GM23338 (cell line): ENCODE measurements around the gene MYOT.

ENCODE experiments used
- CREB1 ChIP-seq: fragments of 250-450 bp; sonication (Bioruptor Pico); IDR thresholded peaks from 2 replicates; pipeline ENCODE4 v1.5.0; 2020; ENCODE audit warnings: low read depth, mild to moderate bottlenecking, moderate library complexity
- CTCF ChIP-seq, 2 experiments: fragments of 200-600 bp in 1 of 2; sonication (generic) in 1 of 2; conservative IDR thresholded peaks; 2 replicates each; pipeline versions ENCODE4 v1.5.1 to v1.6.1; 2016 to 2017; ENCODE audit warnings: antibody characterized with exemption in 2 of 2, low read depth in 2 of 2, mild to moderate bottlenecking in 2 of 2, moderate library complexity in 1 of 2
- EZH2 ChIP-seq: fragments of 200-600 bp; sonication (generic); IDR thresholded peaks from one replicate; pipeline ENCODE4 v1.8.0; 2017; ENCODE audit warnings: antibody characterized with exemption, mild to moderate bottlenecking, low read depth; ENCODE audit not compliant: unreplicated experiment
- EZH2phosphoT487 ChIP-seq: fragments of 200-600 bp; sonication (generic); IDR thresholded peaks from one replicate; pipeline ENCODE4 v1.8.1; 2018; ENCODE audit warnings: antibody characterized with exemption; ENCODE audit not compliant: unreplicated experiment
- NANOG ChIP-seq: IDR thresholded peaks from 2 replicates; pipeline ENCODE4 v1.6.1; 2016; ENCODE audit warnings: antibody characterized with exemption, borderline replicate concordance
- POLR2AphosphoS5 ChIP-seq: IDR thresholded peaks from 2 replicates; pipeline ENCODE4 v1.6.1; 2016; ENCODE audit warnings: antibody characterized with exemption, low read depth
- REST ChIP-seq: IDR thresholded peaks from one replicate; pipeline ENCODE4 v1.6.1; 2018; ENCODE audit warnings: antibody characterized with exemption; ENCODE audit not compliant: unreplicated experiment
- STAT1 ChIP-seq: IDR thresholded peaks from one replicate; pipeline ENCODE4 v1.6.1; 2016; ENCODE audit warnings: antibody characterized with exemption; ENCODE audit not compliant: unreplicated experiment
- ZNF114 ChIP-seq: fragments of 250-450 bp; sonication (Bioruptor Pico); IDR thresholded peaks from 2 replicates; pipeline ENCODE4 v1.5.0; 2020; ENCODE audit warnings: mild to moderate bottlenecking, moderate library complexity
- ZNF331 ChIP-seq: fragments of 250-450 bp; sonication (Bioruptor Pico); IDR thresholded peaks from 2 replicates; pipeline ENCODE4 v1.5.0; 2020; ENCODE audit warnings: low read depth, mild to moderate bottlenecking, moderate library complexity
- ZNF462 ChIP-seq: fragments of 250-450 bp; sonication (Bioruptor Pico); IDR thresholded peaks from 2 replicates; pipeline ENCODE4 v1.5.0; 2020; ENCODE audit warnings: mild to moderate bottlenecking, moderate library complexity

DNA sequence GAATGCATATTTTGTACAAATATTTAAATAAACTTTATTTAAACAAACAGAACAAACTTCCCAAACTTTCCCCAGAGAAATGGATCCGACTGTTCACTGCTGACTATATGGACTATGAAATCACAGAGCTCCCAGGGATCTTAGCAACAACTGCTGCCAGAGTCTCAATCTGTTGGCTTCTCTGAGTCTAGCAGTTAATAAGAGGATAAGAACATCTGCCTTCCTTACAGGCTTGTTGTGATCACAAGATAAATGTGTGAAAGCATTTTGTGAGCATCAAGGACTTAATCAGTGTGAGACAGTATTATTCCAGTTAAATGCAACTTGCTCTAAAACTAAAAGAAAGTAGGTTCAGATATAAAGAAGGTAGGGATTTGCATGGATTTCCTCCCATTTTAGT is 31.4 kb upstream of the MYOT start:
- no peak for TF ChIP-seq STAT1
- no peak for TF ChIP-seq CREB1 (CRISPR knock-in tag)
- TF ChIP-seq EZH2phosphoT487 = no peak
- TF ChIP-seq CTCF (conservative IDR thresholded peaks at IDR 0.05; ENCODE audit: low read depth in 2 of 2) = no peak
- no peak for TF ChIP-seq ZNF462 (CRISPR knock-in tag)
- no peak for TF ChIP-seq EZH2
- no peak for TF ChIP-seq POLR2AphosphoS5
- TF ChIP-seq ZNF331 (CRISPR knock-in tag) = no peak
- TF ChIP-seq ZNF114 = no peak
- no peak for TF ChIP-seq REST
- no peak for TF ChIP-seq NANOG
